D721Med (cell line): ENCODE results near the gene DLGAP4.

Experiments used
- DNase-seq: peaks from one replicate; pipeline ENCODE4 v3.0.0; 2011; ENCODE audit warnings: low spot score; ENCODE audit not compliant: insufficient read length
- FAIRE-seq: peaks from 2 replicates; lab custom pipeline; 2011; peaks lifted over from hg19 to GRCh38; lab: Jason Lieb, UNC
- CTCF ChIP-seq: IDR thresholded peaks from 2 replicates; pipeline ENCODE4 v1.5.1; 2012; ENCODE audit warnings: mild to moderate bottlenecking, control low read depth; ENCODE audit not compliant: insufficient read depth; ENCODE audit errors: missing control alignments

DLGAP4 gene

DNA sequence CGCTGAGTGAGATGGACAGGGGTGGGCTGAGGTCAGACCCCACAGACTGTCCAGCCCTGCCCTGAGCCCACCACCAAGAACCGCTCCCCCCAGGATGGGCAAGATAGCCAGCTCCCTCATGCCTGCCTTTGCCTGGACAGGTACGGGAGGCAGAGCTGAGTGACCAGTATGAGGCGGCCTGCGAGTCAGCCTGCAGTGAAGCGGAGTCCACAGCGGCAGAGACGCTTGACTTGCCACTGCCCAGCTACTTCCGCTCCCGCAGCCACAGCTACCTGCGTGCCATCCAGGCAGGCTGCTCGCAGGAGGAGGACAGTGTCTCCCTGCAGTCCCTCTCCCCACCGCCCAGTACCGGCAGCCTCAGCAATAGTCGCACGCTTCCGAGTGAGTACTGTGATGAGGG is 140.4 kb downstream of the DLGAP4 start:
- TF ChIP-seq CTCF, result no peak
- no peak for DNase-seq
- no peak for FAIRE-seq

GRCh38 chr20:36447101-36447500 is 141.0 kb downstream of the DLGAP4 start:
- no peak for FAIRE-seq
- TF ChIP-seq CTCF, result no peak
- DNase-seq, result no peak

DNA sequence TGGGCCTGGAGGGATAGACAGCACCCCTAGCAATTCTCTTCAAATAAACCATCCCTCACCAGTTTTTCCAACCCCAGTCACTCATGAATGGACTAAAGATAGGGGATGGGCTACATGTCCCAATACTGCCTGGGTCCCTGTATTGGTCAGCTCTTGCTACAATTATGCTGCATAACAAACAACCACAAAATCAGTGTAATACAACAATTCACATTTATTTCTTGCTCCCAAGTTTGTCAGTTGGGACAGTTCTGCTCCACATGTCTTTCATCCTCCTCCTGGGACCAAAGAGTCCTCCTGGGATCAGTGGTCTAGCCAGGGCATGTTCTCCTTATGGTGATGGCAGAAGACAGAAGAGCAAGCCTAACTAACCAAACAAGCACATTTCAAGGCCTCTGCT is 143.5 kb downstream of the DLGAP4 start:
- TF ChIP-seq CTCF, result no peak
- no peak for DNase-seq
- FAIRE-seq, result no peak

DNA sequence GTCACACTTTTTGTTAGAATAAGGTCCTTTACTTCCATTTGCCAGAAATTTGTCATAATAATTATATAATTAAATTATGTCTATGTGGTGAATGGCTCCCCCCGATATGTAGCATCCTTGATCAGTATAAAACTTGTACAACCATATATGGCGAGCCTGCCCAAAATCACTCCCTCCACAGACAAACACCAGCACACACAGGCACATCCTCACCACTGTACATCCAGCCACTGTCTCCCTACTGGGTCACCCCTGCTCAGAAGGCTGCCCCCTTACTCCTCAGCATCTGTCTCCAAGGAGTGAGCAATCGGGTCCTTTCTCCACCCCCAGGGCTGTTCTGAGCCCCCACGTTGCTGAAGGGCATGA is 148.2 kb downstream of the DLGAP4 start:
- DNase-seq, result no peak
- no peak for TF ChIP-seq CTCF
- FAIRE-seq, result no peak

DNA sequence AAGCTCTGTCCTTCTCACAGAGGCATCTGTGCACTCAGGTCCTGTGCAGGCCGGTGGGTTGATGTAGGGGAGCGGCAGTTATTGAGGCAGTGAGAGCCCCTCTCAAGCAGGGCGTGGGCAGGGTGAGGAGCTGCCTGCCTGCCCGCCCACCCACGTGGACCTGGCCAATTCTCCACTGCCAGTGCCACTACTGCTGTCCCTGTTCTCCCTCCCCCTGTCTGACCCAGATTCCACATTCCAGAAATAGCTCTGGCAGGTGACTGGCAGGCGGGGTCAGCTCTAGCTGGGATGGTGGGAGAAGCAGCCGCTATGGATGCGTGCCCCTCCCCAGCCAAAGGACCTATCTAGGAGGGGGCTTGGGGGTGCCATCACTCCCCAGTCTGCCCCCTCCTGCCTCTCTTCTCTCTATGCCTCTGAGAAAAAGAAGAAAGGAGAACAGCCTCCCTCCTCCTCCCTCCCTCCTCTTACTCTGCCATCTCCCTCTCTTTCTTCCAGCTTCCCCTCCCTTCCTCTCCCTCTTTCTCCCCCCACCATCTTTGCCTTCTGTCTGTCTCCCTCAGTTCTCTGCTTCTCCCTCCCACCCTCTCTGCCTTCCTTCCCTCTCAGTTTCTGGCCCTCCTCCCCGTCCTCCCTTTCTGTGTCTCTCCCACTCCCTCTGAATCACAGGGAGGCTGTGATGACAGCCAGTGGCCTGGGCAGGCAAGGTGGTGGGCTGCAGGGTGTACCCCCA is 148.7 kb downstream of the DLGAP4 start:
- TF ChIP-seq CTCF, result no peak
- DNase-seq (no peak), FAIRE-seq (no peak)

- DNase-seq, result no peak
- FAIRE-seq, result no peak
- no peak for TF ChIP-seq CTCF
Observed at GRCh38 chr20:36455972-36456625, 150.0 kb downstream of the DLGAP4 start.
